ENCODE results near the gene SPANXN3. TPM values are rescaled to one million over a fixed set of nuclear protein-coding genes. Genes with fewer than 3 reads are reported as not detected.

Gene SPANXN3
- total and polyA plus RNA-seq, 8 donors: not detected

Other genes with a start within 250 kb of the SPANXN3 start
- gene SLITRK4, start 118.6 kb upstream of the SPANXN3 start, total RNA-seq: 1 to 10 TPM in 1 of 5 donors, under 1 TPM in 1, not detected in 3; 0.29 to 6.2 TPM
- gene SLITRK4, start 118.6 kb upstream of the SPANXN3 start, polyA plus RNA-seq: under 1 TPM; 0.03 to 0.15 (median 0.06) TPM
- gene SPANXN2, start 203.3 kb upstream of the SPANXN3 start, total RNA-seq: not detected
- gene SPANXN2, start 203.3 kb upstream of the SPANXN3 start, polyA plus RNA-seq: not detected

Measured in stomach (tissue), 8 donors.